ENCODE measurements around the gene NOD1. TPM values are rescaled to one million over a fixed set of nuclear protein-coding genes. Genes with fewer than 3 reads are reported as not detected.
A peak's percentile ranks its signal among the peaks of the same experiment; 100 is the strongest.

Gene NOD1
- total RNA-seq, 1 donor from 2014 or later = 32.7 TPM

DNA sequence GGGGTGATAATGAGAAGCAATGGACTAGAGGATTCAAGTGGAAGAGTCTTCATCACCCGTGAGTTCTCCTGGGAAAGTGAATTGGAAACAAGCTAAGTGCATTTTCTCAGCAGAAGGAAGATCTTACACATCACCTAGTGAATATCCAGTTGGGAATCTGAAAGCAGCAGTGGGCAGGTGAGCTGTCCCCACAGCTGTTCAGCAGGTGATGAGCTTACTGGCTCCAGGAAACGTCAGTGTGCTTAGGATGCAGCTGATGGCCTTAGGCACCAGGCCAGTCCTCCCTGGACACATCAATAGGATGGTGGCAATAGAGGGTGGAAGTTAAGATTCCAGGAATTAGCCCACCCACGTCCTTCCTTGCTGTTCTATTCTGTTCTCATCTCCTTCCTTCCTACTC, 66.7 kb downstream of the NOD1 start:
- no peak for DNase-seq (ENCODE audit: low spot score)
- Mint-ChIP-seq H3K9me3 (ENCODE audit: unreplicated experiment) (peaks cover 11% of the 10 kb centered on the region), H3K27me3 (ENCODE audit: unreplicated experiment) (peaks cover 1% of the 10 kb centered on the region), H3K27ac (ENCODE audit: unreplicated experiment) (peak overlapping the region; percentile 17), H3K4me3 (ENCODE audit: unreplicated experiment) (peak overlapping the region; percentile 15), H3K36me3 (ENCODE audit: low read depth, unreplicated experiment) (peaks cover 12% of the 10 kb centered on the region), H3K4me1 (ENCODE audit: unreplicated experiment) (peaks cover 18% of the 10 kb centered on the region)
- TF ChIP-seq, protein P1, sequence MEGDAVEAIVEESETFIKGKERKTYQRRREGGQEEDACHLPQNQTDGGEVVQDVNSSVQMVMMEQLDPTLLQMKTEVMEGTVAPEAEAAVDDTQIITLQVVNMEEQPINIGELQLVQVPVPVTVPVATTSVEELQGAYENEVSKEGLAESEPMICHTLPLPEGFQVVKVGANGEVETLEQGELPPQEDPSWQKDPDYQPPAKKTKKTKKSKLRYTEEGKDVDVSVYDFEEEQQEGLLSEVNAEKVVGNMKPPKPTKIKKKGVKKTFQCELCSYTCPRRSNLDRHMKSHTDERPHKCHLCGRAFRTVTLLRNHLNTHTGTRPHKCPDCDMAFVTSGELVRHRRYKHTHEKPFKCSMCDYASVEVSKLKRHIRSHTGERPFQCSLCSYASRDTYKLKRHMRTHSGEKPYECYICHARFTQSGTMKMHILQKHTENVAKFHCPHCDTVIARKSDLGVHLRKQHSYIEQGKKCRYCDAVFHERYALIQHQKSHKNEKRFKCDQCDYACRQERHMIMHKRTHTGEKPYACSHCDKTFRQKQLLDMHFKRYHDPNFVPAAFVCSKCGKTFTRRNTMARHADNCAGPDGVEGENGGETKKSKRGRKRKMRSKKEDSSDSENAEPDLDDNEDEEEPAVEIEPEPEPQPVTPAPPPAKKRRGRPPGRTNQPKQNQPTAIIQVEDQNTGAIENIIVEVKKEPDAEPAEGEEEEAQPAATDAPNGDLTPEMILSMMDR (IDR thresholded peaks at IDR 0.05; ENCODE audit: unreplicated experiment) = no peak

GRCh38 chr7:30411173-30411572, 67.4 kb downstream of the NOD1 start:
- TF ChIP-seq, protein P1 (IDR thresholded peaks at IDR 0.05; ENCODE audit: unreplicated experiment) = no peak
- Mint-ChIP-seq H3K27me3 (ENCODE audit: unreplicated experiment) (peaks cover 1% of the 10 kb centered on the region), H3K4me3 (ENCODE audit: unreplicated experiment) (no peak overlapping the region), H3K27ac (ENCODE audit: unreplicated experiment) (no peak overlapping the region), H3K9me3 (ENCODE audit: unreplicated experiment) (peaks cover 11% of the 10 kb centered on the region), H3K36me3 (ENCODE audit: low read depth, unreplicated experiment) (peaks cover 12% of the 10 kb centered on the region), H3K4me1 (ENCODE audit: unreplicated experiment) (peaks cover 18% of the 10 kb centered on the region)
- DNase-seq (ENCODE audit: low spot score) = no peak

DNA sequence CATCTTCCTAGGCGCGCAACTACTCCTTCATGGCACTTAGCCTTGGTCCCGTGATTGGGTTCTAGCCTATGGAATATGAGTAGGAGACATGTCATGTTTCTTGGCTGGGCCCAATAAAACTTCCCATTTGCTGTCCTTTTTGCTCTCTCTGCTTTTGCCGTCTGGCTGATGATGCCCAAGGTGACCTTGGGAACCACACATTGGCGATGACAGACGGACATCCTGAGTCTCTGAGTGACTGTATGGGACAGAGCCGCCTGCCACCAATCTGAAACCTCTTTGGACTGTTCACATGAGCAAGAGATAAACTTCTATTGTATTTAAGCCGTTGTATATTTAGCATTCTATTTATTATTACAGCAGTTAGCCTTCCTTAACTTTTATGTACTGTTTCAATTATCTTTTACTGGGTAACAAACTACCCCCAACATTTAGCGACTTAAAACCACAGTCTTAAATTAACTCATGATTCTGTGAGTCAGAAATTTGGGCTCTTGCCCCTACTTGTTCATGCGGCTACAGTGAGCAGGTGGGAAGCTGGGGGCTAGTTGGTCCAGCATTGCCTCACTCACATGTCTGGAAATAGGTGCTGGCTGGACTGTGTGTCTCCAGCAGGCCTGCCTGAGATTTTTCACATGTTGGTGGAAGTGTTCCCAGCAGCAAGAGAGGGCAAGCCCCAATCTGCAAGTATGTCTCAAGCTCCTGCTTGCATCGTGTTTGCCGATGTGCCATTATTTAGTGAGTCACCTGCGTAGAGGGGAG, 71.7 kb downstream of the NOD1 start:
- H3K27me3 Mint-ChIP-seq (ENCODE audit: unreplicated experiment) = peaks cover 1% of the 10 kb centered on the region
- no peak for DNase-seq (ENCODE audit: low spot score)
- peaks cover 8% of the 10 kb centered on the region for H3K4me1 Mint-ChIP-seq (ENCODE audit: unreplicated experiment)
- H3K9me3 Mint-ChIP-seq (ENCODE audit: unreplicated experiment) = no peaks in the 10 kb centered on the region
- H3K27ac Mint-ChIP-seq (ENCODE audit: unreplicated experiment) = no peak overlapping the region
- H3K4me3 Mint-ChIP-seq (ENCODE audit: unreplicated experiment) = no peak overlapping the region
- H3K36me3 Mint-ChIP-seq (ENCODE audit: low read depth, unreplicated experiment) = no peaks in the 10 kb centered on the region
- TF ChIP-seq, protein P1 (IDR thresholded peaks at IDR 0.05; ENCODE audit: unreplicated experiment) = no peak

DNA sequence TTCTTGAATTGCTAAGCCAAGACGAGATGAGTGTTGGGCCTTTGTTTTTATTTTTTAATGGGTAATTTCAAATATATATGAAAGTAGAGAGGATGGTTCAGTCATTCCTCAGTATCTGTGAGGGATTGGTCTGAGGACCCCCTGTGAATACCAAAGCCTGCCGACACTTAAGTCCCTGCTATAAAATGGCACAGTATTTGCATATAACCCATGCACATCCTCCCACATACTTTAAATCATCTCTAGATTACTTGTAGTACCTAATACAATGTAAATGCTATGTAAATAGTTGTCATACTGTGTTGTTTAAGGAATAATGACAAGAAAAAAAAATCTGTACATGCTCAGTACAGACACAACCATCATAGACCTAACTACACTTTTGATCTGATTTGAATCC, 73.4 kb downstream of the NOD1 start:
- DNase-seq (ENCODE audit: low spot score) = no peak
- no peak overlapping the region for H3K27ac Mint-ChIP-seq (ENCODE audit: unreplicated experiment)
- TF ChIP-seq, protein P1 (IDR thresholded peaks at IDR 0.05; ENCODE audit: unreplicated experiment) = no peak
- no peaks in the 10 kb centered on the region for H3K9me3 Mint-ChIP-seq (ENCODE audit: unreplicated experiment)
- H3K4me3 Mint-ChIP-seq (ENCODE audit: unreplicated experiment) = no peak overlapping the region
- H3K4me1 Mint-ChIP-seq (ENCODE audit: unreplicated experiment) = peaks cover 4% of the 10 kb centered on the region
- no peaks in the 10 kb centered on the region for H3K36me3 Mint-ChIP-seq (ENCODE audit: low read depth, unreplicated experiment)
- no peaks in the 10 kb centered on the region for H3K27me3 Mint-ChIP-seq (ENCODE audit: unreplicated experiment)

GRCh38 chr7:30403477-30403876, 75.1 kb downstream of the NOD1 start:
- TF ChIP-seq, protein P1 (IDR thresholded peaks at IDR 0.05; ENCODE audit: unreplicated experiment) = no peak
- Mint-ChIP-seq H3K27me3 (ENCODE audit: unreplicated experiment) (no peaks in the 10 kb centered on the region), H3K9me3 (ENCODE audit: unreplicated experiment) (no peaks in the 10 kb centered on the region), H3K27ac (ENCODE audit: unreplicated experiment) (no peak overlapping the region), H3K4me3 (ENCODE audit: unreplicated experiment) (no peak overlapping the region), H3K36me3 (ENCODE audit: low read depth, unreplicated experiment) (no peaks in the 10 kb centered on the region), H3K4me1 (ENCODE audit: unreplicated experiment) (peaks cover 4% of the 10 kb centered on the region)
- DNase-seq (ENCODE audit: low spot score) = no peak
